ENCODE results near the gene MYO1D. TPM values are rescaled to one million over a fixed set of nuclear protein-coding genes. Genes with fewer than 3 reads are reported as not detected.

MYO1D gene
- total RNA-seq, 4 donors from 2014 or later, result 36.9 to 49.2 (median 39.5) TPM

DNA sequence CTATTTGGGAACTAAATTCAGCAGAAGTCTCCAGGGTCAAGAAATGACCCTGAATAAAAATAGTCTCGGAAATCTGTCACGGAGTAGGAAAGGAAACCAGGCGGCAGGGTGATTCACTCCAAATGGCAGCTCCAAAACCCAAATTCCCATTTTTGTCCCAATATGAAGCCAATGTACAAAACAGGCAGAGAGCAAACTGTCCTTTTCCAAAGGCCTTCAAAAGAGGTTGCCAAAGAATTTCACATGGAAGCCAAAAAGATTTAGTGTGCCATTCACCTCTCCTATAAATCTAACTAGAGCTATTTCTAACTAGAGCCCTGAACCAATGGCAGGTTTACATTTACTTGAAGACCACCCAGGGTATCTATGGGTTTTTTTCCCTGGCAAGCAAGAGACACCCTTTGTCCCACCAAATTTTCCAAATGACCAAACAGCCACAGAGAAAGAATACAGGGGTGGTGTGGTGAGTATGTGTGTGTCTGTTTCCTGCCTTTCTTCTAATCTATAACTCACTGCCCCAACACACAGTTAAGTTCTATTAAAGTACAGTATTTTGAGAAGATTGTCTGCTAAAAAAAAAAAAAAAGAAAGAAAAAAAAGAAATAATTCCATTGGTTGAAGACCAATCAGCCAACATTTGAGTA lies 6.8 kb downstream of the MYO1D start:
- TF ChIP-seq, protein P1, sequence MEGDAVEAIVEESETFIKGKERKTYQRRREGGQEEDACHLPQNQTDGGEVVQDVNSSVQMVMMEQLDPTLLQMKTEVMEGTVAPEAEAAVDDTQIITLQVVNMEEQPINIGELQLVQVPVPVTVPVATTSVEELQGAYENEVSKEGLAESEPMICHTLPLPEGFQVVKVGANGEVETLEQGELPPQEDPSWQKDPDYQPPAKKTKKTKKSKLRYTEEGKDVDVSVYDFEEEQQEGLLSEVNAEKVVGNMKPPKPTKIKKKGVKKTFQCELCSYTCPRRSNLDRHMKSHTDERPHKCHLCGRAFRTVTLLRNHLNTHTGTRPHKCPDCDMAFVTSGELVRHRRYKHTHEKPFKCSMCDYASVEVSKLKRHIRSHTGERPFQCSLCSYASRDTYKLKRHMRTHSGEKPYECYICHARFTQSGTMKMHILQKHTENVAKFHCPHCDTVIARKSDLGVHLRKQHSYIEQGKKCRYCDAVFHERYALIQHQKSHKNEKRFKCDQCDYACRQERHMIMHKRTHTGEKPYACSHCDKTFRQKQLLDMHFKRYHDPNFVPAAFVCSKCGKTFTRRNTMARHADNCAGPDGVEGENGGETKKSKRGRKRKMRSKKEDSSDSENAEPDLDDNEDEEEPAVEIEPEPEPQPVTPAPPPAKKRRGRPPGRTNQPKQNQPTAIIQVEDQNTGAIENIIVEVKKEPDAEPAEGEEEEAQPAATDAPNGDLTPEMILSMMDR (IDR thresholded peaks at IDR 0.05), result no peak
- ATAC-seq (ENCODE audit: low FRiP score), result no peak
- DNase-seq (ENCODE audit: low spot score), result no peak

DNA sequence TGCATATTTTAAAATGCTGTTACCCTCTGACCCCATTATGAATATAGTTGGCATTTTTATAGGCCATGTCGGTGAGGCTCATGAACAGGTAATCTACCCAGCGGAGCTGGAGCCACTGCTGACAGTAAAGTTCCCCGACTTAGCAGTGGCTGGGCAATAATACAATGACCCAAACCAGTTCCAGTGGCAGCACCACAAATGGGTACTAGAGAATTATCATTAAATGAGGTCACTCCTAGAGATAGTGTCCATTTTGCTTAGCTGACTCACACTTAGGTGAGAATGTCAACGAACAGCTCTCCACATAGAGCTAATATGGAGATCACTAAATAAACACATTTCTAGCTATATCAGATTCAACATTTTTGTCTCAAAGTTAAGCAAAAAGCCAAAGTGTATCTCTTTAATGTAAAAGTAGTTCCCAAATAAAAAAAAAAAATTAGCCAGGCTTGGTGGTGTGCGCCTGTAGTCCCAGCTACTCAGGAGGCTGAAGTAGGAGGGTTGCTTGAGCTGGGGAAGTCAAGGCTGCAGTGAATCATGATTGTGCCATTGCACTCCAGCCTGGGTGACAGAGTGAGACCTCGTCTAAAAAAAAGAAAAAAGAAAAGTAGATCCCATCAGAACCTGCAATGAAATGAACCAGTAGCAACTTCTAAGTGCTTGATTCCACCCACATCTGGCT lies 7.4 kb downstream of the MYO1D start:
- DNase-seq (ENCODE audit: low spot score) (no peak), ATAC-seq (ENCODE audit: low FRiP score) (no peak)
- TF ChIP-seq, protein P1 (IDR thresholded peaks at IDR 0.05), result no peak

DNA sequence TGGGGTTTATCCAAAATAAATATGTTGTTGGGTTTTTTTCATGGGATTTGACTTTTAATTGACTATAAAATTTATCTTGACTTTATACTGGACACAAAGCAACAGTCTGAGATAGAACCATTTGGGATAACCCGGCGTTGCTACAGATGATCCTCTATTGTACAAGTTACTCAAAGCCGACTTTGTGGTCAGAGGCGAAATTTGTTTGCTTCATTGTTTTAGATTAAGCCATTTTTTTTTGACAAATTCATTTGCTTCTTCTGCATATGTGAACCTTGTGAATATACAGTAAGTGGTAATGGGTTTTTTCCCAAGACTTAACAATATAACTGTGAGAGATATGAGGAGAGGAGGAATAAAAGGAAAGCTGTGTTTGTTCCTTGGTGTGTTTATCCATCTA lies 11.8 kb downstream of the MYO1D start:
- TF ChIP-seq, protein P1 (IDR thresholded peaks at IDR 0.05), result no peak
- DNase-seq (ENCODE audit: low spot score) (no peak), ATAC-seq (ENCODE audit: low FRiP score) (no peak)

DNA sequence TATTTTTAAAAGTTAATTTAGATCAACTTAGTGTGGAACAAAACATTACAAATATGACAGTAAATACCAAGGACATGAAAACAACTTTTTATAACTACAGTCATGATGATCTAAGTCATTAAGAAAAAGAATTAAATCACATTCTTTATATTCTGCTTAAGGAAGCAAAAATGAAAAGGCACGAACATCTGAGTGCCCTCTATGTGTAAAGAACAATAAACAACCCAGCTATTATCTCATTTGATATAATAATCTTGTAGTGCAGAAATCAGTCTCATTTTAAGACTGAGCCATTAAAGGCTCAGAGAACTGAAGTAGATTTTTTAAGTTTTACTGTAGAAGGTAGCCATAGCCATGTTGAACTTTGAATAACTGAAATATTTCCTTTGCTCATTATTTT lies 13.4 kb downstream of the MYO1D start:
- TF ChIP-seq, protein P1 (IDR thresholded peaks at IDR 0.05), result no peak
- ATAC-seq (ENCODE audit: low FRiP score), result no peak
- no peak for DNase-seq (ENCODE audit: low spot score)

DNA sequence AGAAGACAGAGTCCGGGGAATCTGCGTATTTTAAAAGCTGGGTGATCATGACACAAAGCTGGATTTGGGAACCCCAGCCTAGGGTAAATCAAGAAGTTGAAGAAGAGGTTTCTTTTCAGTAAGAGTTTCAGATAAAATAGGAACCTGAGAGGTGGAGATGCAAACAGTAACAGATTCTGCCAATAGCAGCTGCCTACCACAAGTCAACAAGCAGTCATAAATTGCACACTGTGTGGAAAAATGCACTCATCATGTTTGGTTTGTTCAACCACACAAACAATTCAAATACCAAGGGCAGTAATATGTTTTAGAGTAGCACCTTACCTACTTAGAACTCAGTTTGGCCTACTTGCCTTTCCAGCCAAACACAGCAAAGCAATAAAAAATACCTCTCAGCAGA lies 14.0 kb downstream of the MYO1D start:
- no peak for DNase-seq (ENCODE audit: low spot score)
- ATAC-seq (ENCODE audit: low FRiP score), result no peak
- TF ChIP-seq, protein P1 (IDR thresholded peaks at IDR 0.05), result no peak

DNA sequence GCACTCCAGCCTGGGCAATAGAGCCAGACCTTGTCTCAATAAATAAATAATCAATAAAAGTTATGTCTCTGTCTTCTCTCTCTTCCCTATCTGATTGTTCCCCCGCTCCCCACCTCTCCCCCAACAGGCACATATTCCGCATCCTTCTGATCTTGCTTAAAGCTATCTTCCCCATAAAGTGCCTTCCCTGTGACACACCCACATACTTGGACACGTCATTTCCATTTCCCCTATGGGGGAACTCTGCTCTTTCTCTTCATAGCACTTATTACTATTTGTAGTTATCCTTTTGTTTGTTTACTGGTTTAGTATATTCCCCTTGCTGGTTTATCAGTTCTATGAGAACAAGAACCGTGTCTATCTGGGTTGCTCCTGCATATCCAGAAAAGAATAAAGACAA lies 14.9 kb downstream of the MYO1D start:
- TF ChIP-seq, protein P1 (IDR thresholded peaks at IDR 0.05), result no peak
- ATAC-seq (ENCODE audit: low FRiP score), result no peak
- no peak for DNase-seq (ENCODE audit: low spot score)

All from omental fat pad (tissue), 4 donors.